DMS 273 (cell line): ENCODE measurements around the gene MVD.

Source experiments
- DNase-seq: peaks from one replicate; lab custom pipeline; 2025; ENCODE audit not compliant: unreplicated experiment; lab: John Stamatoyannopoulos, UW

Gene MVD

GRCh38 chr16:88640498-88641247 is 22.2 kb downstream of the MVD start:
- DNase-seq = no peak

- no peak for DNase-seq
Observed at GRCh38 chr16:88640039-88640495, 22.8 kb downstream of the MVD start.

GRCh38 chr16:88639231-88640038 is 23.5 kb downstream of the MVD start:
- DNase-seq = peak; percentile 63

GRCh38 chr16:88638323-88639230 is 24.3 kb downstream of the MVD start, which contains the start of gene IL17C:
IL17C (plus strand) TSS chr16:88638572; CDS start chr16:88638642, 70 bp downstream.
- no peak for DNase-seq

- DNase-seq = no peak
Observed at GRCh38 chr16:88636488-88637265, 26.2 kb downstream of the MVD start.

- DNase-seq = no peak
Observed at GRCh38 chr16:88635671-88636319, 27.1 kb downstream of the MVD start.

- no peak for DNase-seq
Observed at GRCh38 chr16:88634994-88635670, 27.8 kb downstream of the MVD start.

- DNase-seq = no peak
Observed at GRCh38 chr16:88634141-88634993, 28.5 kb downstream of the MVD start.

GRCh38 chr16:88633684-88634140 is 29.2 kb downstream of the MVD start:
- peak; percentile 49 for DNase-seq

GRCh38 chr16:88632587-88632930 is 30.3 kb downstream of the MVD start:
- no peak for DNase-seq

- DNase-seq = no peak
Observed at GRCh38 chr16:88631920-88632586, 30.8 kb downstream of the MVD start.

GRCh38 chr16:88631384-88631783 is 31.5 kb downstream of the MVD start:
- no peak for DNase-seq

GRCh38 chr16:88630941-88631340 is 31.9 kb downstream of the MVD start:
- no peak for DNase-seq

GRCh38 chr16:88630433-88630832 is 32.5 kb downstream of the MVD start:
- no peak for DNase-seq

- DNase-seq = no peak
Observed at GRCh38 chr16:88629835-88630234, 33.1 kb downstream of the MVD start.

- DNase-seq = peak; percentile 60
Observed at GRCh38 chr16:88628512-88628974, 34.3 kb downstream of the MVD start.

- DNase-seq = no peak
Observed at GRCh38 chr16:88627531-88628411, 35.1 kb downstream of the MVD start.
